Tibial nerve (tissue), 3 donors: ENCODE data around the gene CYP46A1.

Source experiments
- CTCF ChIP-seq, 5 experiments: fragments of 200-600 bp in 3 of 5; fragments of 450-650 bp in 2 of 5; sonication (generic) in 3 of 5; IDR thresholded peaks; one replicate each; pipeline ENCODE4 v1.5.1; 2016 to 2019; ENCODE audit warnings: antibody characterized with exemption in 5 of 5, mild to moderate bottlenecking in 3 of 5, moderate library complexity in 2 of 5
- POLR2A ChIP-seq, 2 donors: fragments of 450-650 bp; IDR thresholded peaks; one replicate each; pipeline ENCODE4 v1.6.1; 2017; ENCODE audit warnings: antibody characterized with exemption in 2 of 2, mild to moderate bottlenecking in 2 of 2, moderate library complexity in 2 of 2

DNA sequence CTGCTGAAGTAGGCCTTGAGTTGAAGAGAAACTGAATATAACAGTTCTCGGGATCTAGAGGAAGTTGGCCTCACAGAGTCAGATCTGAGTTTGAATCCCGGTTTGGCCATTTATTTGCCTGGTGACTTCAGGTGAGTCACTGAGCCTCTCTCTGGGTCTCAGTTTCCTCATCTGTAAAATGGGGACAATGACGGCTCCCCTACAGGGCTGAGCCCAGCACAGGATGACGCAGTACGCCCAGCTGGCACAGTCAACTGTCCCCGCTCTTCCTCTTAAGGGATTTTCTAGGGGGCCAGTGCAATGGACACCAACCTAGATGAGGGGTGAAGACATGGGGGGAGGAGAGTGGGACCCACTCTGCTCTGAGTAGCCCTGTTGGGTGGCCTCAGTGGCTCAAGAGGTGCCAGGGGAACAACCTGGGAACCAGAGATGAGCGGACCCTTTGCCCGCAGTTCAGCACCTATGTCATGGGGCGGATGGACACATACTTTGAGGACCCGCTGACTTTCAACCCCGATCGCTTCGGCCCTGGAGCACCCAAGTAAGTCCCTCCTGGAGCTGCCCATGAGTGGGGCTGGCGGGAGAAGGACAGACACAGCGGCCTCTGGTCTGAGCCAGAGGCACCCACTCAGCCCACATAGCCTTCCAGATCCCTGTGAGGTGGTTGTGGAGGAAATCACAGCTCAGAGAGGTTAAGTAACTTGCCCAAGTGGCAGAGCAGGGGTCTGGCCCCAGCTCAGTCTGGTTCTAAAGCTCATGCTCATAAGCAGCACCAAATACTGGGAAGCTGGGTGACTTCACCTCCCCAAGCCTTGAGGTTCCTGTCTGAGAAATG is 41.1 kb downstream of the CYP46A1 start:
- TF ChIP-seq CTCF (IDR thresholded peaks at IDR 0.05): no peak
- no peak for TF ChIP-seq POLR2A (IDR thresholded peaks at IDR 0.05)
